ENCODE results near the gene RPS6KC1. TPM values are rescaled to one million over a fixed set of nuclear protein-coding genes. Genes with fewer than 3 reads are reported as not detected.

The RPS6KC1 gene
- total RNA-seq, 1 experiment from 2014 or later: 16.4 TPM

DNA sequence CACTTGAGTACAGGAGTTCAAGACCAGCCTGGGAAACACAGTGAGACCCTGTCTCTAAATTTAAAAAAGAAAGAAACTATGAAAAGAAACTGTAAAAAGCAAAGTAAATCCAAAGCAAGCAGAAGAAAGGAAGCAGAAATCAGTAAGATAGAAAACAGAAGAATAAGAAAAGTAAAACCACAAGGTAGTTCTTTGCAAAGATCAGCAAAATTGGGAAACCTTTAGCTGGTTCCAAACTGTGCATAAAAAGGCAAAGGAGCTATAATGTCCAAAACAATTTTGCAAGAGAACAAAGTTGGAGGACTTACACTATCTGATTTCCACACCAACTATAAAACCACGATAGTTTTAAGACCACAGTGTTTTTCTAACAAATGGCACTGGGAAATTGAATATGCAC, 218.8 kb downstream of the RPS6KC1 start:
- no peak for DNase-seq
- Histone ChIP-seq H3K27me3 (ENCODE audit: insufficient read depth, low read depth) (no peaks in the 10 kb centered on the region), H2AFZ (no peak overlapping the region), H3K9me3 (ENCODE audit: insufficient read depth, low read depth) (no peaks in the 10 kb centered on the region), H3K9me2 (ENCODE audit: insufficient read depth) (no peaks in the 10 kb centered on the region), H3F3A (ENCODE audit: insufficient read depth, low read depth) (no peaks in the 10 kb centered on the region), H3K4me3 (no peak overlapping the region), H3K27ac (no peak overlapping the region), H3K4me1 (replicated peaks; ENCODE audit: insufficient read depth) (peaks cover 5% of the 10 kb centered on the region; the same call in 1 of the 2 replicates), H3K79me2 (ENCODE audit: low read depth) (no peaks in the 10 kb centered on the region), H3K4me2 (no peak overlapping the region), H4K20me1 (ENCODE audit: insufficient read depth) (no peaks in the 10 kb centered on the region), H3K36me3 (ENCODE audit: low read depth) (no peaks in the 10 kb centered on the region)
- CTCF ChIA-PET: no interaction called here
- POLR2A ChIA-PET (ENCODE audit: unreplicated experiment): no interaction called here
- no TSS peak for BruUV-seq (replicated peaks)
- TF ChIP-seq, protein P1, sequence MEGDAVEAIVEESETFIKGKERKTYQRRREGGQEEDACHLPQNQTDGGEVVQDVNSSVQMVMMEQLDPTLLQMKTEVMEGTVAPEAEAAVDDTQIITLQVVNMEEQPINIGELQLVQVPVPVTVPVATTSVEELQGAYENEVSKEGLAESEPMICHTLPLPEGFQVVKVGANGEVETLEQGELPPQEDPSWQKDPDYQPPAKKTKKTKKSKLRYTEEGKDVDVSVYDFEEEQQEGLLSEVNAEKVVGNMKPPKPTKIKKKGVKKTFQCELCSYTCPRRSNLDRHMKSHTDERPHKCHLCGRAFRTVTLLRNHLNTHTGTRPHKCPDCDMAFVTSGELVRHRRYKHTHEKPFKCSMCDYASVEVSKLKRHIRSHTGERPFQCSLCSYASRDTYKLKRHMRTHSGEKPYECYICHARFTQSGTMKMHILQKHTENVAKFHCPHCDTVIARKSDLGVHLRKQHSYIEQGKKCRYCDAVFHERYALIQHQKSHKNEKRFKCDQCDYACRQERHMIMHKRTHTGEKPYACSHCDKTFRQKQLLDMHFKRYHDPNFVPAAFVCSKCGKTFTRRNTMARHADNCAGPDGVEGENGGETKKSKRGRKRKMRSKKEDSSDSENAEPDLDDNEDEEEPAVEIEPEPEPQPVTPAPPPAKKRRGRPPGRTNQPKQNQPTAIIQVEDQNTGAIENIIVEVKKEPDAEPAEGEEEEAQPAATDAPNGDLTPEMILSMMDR (conservative IDR thresholded peaks at IDR 0.05): no peak
- no peak for TF ChIP-seq EZH2 (IDR thresholded peaks at IDR 0.05; ENCODE audit: low read depth)
- intact Hi-C loops (cut with micrococcal nuclease; ENCODE audit: unreplicated experiment): no loop called here

DNA sequence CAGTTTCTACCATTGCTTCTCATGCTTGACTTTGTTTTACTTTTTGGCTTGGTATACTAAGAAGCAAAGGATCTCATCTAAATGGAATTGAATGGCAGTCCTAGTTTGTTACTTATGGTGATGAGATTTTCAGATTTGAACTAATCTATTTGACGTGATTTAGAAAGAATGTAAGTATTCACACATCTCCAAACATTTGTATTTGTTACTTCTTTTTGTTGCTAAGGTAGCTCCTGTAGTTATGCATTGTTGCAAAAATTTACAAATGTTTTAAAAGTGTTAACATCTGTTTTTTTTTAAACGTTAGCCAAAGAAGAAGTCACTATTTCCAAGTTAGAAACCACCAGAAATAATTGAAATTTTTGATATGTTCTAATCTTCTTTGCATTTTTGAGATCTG, 222.5 kb downstream of the RPS6KC1 start:
- Histone ChIP-seq H3K27ac (no peak overlapping the region), H3K36me3 (ENCODE audit: low read depth) (no peaks in the 10 kb centered on the region), H3K4me1 (replicated peaks; ENCODE audit: insufficient read depth) (no peaks in the 10 kb centered on the region), H3K4me3 (no peak overlapping the region), H3F3A (ENCODE audit: insufficient read depth, low read depth) (no peaks in the 10 kb centered on the region), H3K27me3 (ENCODE audit: insufficient read depth, low read depth) (no peaks in the 10 kb centered on the region), H2AFZ (no peak overlapping the region), H3K79me2 (ENCODE audit: low read depth) (no peaks in the 10 kb centered on the region), H4K20me1 (ENCODE audit: insufficient read depth) (no peaks in the 10 kb centered on the region), H3K9me3 (ENCODE audit: insufficient read depth, low read depth) (no peaks in the 10 kb centered on the region), H3K4me2 (no peak overlapping the region), H3K9me2 (ENCODE audit: insufficient read depth) (no peaks in the 10 kb centered on the region)
- intact Hi-C loops (cut with micrococcal nuclease; ENCODE audit: unreplicated experiment): no loop called here
- BruUV-seq (replicated peaks): no TSS peak
- TF ChIP-seq EZH2 (IDR thresholded peaks at IDR 0.05; ENCODE audit: low read depth): no peak
- POLR2A ChIA-PET (ENCODE audit: unreplicated experiment): interaction anchor here (0.7 kb wide), 1 partner anchor 1854 kb away, joined by 5 read pairs; no protein-coding TSS in a partner anchor
- CTCF ChIA-PET: no interaction called here
- DNase-seq: no peak

DNA sequence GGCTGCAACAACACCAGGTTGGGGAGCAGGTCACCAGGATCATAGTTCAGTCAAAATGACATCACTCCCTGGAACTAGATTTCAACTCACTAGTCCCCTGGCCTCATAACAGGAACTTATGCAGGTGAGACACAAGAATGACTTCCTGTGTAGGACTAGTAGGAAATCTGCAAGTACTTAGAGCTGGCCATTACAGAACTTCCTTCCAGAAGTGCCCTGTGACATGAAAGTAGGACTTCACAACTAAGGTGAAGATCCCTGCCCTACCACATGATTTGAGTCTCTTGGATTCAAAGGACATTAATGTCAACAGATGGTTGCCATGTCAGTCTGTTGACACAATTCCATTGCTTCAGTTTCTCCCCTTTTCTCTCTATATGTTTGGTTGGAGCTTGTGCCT, 223.1 kb downstream of the RPS6KC1 start:
- no peaks in the 10 kb centered on the region for H3K27me3 ChIP-seq (ENCODE audit: insufficient read depth, low read depth)
- H3F3A ChIP-seq (ENCODE audit: insufficient read depth, low read depth): no peaks in the 10 kb centered on the region
- no peak overlapping the region for H3K4me3 ChIP-seq
- intact Hi-C loops (cut with micrococcal nuclease; ENCODE audit: unreplicated experiment): no loop called here
- ChIA-PET POLR2A (ENCODE audit: unreplicated experiment) (interaction anchor here (0.7 kb wide), 1 partner anchor 1853 kb away, joined by 5 read pairs; no protein-coding TSS in a partner anchor), CTCF (no interaction called here)
- H3K9me2 ChIP-seq (ENCODE audit: insufficient read depth): no peaks in the 10 kb centered on the region
- DNase-seq: no peak
- TF ChIP-seq, protein P1 (conservative IDR thresholded peaks at IDR 0.05): no peak
- TF ChIP-seq EZH2 (IDR thresholded peaks at IDR 0.05; ENCODE audit: low read depth): no peak
- no peaks in the 10 kb centered on the region for H3K36me3 ChIP-seq (ENCODE audit: low read depth)
- H3K4me1 ChIP-seq (replicated peaks; ENCODE audit: insufficient read depth): no peaks in the 10 kb centered on the region
- no peak overlapping the region for H3K27ac ChIP-seq
- H3K4me2 ChIP-seq: no peak overlapping the region
- H3K79me2 ChIP-seq (ENCODE audit: low read depth): no peaks in the 10 kb centered on the region
- H2AFZ ChIP-seq: no peak overlapping the region
- no TSS peak for BruUV-seq (replicated peaks)
- no peaks in the 10 kb centered on the region for H3K9me3 ChIP-seq (ENCODE audit: insufficient read depth, low read depth)
- H4K20me1 ChIP-seq (ENCODE audit: insufficient read depth): no peaks in the 10 kb centered on the region

DNA sequence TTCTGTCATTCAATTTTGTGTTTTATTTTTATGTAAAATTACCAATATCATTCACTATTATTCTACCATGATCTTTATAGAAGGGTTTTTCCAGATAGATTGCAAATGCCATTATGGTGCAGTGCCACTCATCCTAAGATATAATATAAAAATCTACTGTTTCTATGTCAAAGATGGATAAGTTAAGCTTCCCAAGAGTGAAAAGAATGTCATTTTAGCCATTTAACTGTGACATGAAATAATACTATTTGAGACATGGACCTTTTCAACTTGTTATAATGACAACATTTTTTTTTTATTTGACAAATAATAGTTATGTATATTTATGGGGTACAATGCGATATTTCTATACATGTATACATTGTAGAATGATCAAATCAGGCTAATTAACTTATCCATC, 224.3 kb downstream of the RPS6KC1 start:
- Histone ChIP-seq H3K9me2 (ENCODE audit: insufficient read depth) (no peaks in the 10 kb centered on the region), H2AFZ (no peak overlapping the region), H4K20me1 (ENCODE audit: insufficient read depth) (no peaks in the 10 kb centered on the region), H3F3A (ENCODE audit: insufficient read depth, low read depth) (no peaks in the 10 kb centered on the region), H3K4me1 (replicated peaks; ENCODE audit: insufficient read depth) (no peaks in the 10 kb centered on the region), H3K4me3 (no peak overlapping the region), H3K4me2 (no peak overlapping the region), H3K36me3 (ENCODE audit: low read depth) (no peaks in the 10 kb centered on the region), H3K27me3 (ENCODE audit: insufficient read depth, low read depth) (no peaks in the 10 kb centered on the region), H3K27ac (no peak overlapping the region), H3K79me2 (ENCODE audit: low read depth) (no peaks in the 10 kb centered on the region), H3K9me3 (ENCODE audit: insufficient read depth, low read depth) (no peaks in the 10 kb centered on the region)
- CTCF ChIA-PET: no interaction called here
- TF ChIP-seq, protein P1 (conservative IDR thresholded peaks at IDR 0.05): no peak
- no peak for TF ChIP-seq EZH2 (IDR thresholded peaks at IDR 0.05; ENCODE audit: low read depth)
- BruUV-seq (replicated peaks): no TSS peak
- POLR2A ChIA-PET (ENCODE audit: unreplicated experiment): no interaction called here
- intact Hi-C loops (cut with micrococcal nuclease; ENCODE audit: unreplicated experiment): no loop called here
- DNase-seq: no peak

All from PC-9 (cell line).